ENCODE measurements around the gene CAMK1D. TPM values are rescaled to one million over a fixed set of nuclear protein-coding genes. Genes with fewer than 3 reads are reported as not detected.

The CAMK1D gene
- total and polyA plus RNA-seq, 2 of the 8 experiments (the other 6 are each of a cell fraction or from before 2014, with no cell fraction given) = 3.5 to 10.6 TPM

DNA sequence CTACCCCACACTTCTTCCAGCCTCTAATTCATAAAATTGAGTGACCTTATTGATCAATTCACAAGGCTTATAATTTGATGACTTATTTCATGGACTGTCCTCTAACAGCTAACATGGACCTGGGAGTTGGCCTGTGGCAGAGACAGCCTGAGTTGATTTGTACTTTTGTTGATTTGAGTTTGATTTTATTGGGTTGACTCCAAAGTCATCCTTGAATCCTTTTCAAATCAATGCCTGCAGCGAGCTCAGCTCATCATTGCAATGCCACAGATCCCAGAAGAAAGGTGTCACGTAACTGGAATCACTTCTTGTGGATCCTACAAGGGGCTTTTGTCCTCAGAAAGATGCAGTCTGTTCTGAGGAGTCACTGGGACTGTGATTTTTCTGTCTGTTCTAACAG lies 138.0 kb downstream of the CAMK1D start (continued):
- TF ChIP-seq, protein P1, sequence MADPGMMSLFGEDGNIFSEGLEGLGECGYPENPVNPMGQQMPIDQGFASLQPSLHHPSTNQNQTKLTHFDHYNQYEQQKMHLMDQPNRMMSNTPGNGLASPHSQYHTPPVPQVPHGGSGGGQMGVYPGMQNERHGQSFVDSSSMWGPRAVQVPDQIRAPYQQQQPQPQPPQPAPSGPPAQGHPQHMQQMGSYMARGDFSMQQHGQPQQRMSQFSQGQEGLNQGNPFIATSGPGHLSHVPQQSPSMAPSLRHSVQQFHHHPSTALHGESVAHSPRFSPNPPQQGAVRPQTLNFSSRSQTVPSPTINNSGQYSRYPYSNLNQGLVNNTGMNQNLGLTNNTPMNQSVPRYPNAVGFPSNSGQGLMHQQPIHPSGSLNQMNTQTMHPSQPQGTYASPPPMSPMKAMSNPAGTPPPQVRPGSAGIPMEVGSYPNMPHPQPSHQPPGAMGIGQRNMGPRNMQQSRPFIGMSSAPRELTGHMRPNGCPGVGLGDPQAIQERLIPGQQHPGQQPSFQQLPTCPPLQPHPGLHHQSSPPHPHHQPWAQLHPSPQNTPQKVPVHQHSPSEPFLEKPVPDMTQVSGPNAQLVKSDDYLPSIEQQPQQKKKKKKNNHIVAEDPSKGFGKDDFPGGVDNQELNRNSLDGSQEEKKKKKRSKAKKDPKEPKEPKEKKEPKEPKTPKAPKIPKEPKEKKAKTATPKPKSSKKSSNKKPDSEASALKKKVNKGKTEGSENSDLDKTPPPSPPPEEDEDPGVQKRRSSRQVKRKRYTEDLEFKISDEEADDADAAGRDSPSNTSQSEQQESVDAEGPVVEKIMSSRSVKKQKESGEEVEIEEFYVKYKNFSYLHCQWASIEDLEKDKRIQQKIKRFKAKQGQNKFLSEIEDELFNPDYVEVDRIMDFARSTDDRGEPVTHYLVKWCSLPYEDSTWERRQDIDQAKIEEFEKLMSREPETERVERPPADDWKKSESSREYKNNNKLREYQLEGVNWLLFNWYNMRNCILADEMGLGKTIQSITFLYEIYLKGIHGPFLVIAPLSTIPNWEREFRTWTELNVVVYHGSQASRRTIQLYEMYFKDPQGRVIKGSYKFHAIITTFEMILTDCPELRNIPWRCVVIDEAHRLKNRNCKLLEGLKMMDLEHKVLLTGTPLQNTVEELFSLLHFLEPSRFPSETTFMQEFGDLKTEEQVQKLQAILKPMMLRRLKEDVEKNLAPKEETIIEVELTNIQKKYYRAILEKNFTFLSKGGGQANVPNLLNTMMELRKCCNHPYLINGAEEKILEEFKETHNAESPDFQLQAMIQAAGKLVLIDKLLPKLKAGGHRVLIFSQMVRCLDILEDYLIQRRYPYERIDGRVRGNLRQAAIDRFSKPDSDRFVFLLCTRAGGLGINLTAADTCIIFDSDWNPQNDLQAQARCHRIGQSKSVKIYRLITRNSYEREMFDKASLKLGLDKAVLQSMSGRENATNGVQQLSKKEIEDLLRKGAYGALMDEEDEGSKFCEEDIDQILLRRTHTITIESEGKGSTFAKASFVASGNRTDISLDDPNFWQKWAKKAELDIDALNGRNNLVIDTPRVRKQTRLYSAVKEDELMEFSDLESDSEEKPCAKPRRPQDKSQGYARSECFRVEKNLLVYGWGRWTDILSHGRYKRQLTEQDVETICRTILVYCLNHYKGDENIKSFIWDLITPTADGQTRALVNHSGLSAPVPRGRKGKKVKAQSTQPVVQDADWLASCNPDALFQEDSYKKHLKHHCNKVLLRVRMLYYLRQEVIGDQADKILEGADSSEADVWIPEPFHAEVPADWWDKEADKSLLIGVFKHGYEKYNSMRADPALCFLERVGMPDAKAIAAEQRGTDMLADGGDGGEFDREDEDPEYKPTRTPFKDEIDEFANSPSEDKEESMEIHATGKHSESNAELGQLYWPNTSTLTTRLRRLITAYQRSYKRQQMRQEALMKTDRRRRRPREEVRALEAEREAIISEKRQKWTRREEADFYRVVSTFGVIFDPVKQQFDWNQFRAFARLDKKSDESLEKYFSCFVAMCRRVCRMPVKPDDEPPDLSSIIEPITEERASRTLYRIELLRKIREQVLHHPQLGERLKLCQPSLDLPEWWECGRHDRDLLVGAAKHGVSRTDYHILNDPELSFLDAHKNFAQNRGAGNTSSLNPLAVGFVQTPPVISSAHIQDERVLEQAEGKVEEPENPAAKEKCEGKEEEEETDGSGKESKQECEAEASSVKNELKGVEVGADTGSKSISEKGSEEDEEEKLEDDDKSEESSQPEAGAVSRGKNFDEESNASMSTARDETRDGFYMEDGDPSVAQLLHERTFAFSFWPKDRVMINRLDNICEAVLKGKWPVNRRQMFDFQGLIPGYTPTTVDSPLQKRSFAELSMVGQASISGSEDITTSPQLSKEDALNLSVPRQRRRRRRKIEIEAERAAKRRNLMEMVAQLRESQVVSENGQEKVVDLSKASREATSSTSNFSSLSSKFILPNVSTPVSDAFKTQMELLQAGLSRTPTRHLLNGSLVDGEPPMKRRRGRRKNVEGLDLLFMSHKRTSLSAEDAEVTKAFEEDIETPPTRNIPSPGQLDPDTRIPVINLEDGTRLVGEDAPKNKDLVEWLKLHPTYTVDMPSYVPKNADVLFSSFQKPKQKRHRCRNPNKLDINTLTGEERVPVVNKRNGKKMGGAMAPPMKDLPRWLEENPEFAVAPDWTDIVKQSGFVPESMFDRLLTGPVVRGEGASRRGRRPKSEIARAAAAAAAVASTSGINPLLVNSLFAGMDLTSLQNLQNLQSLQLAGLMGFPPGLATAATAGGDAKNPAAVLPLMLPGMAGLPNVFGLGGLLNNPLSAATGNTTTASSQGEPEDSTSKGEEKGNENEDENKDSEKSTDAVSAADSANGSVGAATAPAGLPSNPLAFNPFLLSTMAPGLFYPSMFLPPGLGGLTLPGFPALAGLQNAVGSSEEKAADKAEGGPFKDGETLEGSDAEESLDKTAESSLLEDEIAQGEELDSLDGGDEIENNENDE (IDR thresholded peaks at IDR 0.05; ENCODE audit: insufficient replicate concordance, low read length) = no peak
- TF ChIP-seq CREB1 (IDR thresholded peaks at IDR 0.05) (no peak), GTF2F1 (IDR thresholded peaks at IDR 0.05; ENCODE audit: borderline replicate concordance, low read depth, low read length) (no peak), GABPA (IDR thresholded peaks at IDR 0.05; ENCODE audit: borderline replicate concordance, insufficient read depth, low read length) (no peak), NANOG (IDR thresholded peaks at IDR 0.05; ENCODE audit: insufficient read depth, low read depth, low read length, poor library complexity, severe bottlenecking) (no peak), CTBP2 (IDR thresholded peaks at IDR 0.05; ENCODE audit: borderline replicate concordance, insufficient read depth, insufficient read length, low read length) (no peak), BACH1 (IDR thresholded peaks at IDR 0.05; ENCODE audit: low read length) (no peak), CHD2 (IDR thresholded peaks at IDR 0.05; ENCODE audit: low read length) (no peak), SIX5 (IDR thresholded peaks at IDR 0.05; ENCODE audit: low read depth, low read length) (no peak), RBBP5 (IDR thresholded peaks at IDR 0.05; ENCODE audit: borderline replicate concordance, low read depth, low read length) (no peak), RXRA (IDR thresholded peaks at IDR 0.05; ENCODE audit: insufficient read depth, low read depth, low read length) (no peak)
- TF ChIP-seq, protein P2, sequence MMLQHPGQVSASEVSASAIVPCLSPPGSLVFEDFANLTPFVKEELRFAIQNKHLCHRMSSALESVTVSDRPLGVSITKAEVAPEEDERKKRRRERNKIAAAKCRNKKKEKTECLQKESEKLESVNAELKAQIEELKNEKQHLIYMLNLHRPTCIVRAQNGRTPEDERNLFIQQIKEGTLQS (IDR thresholded peaks at IDR 0.05; ENCODE audit: insufficient read depth, low read depth, low read length) = no peak

Measured in H1 (cell line).